IMR-90 (cell line): ENCODE data around the gene PANX1. TPM values are rescaled to one million over a fixed set of nuclear protein-coding genes. Genes with fewer than 3 reads are reported as not detected.

Experiments used
- ATAC-seq: fragments of 200-7000 bp; cut with Tn5 transposase; 2 replicates; pipeline ENCODE4 v1.9.1; 2020; ENCODE audit warnings: low read depth, mild to moderate bottlenecking, moderate library complexity
- BruUV-seq: library from RNA; stranded (reverse); fragments of 400-500 nt; replicated peaks from 2 replicates; lab custom pipeline; 2021; lab: Mats Ljungman, UMichigan
- CTCF ChIA-PET: fragments of 300-600 bp; formaldehyde crosslinking; extraction: SDS; loops from one replicate; lab custom pipeline; 2021; ENCODE audit warnings: antibody characterized with exemption; lab: Yijun Ruan, JAX
- POLR2A ChIA-PET: fragments of 300-600 bp; sonication (Branson Sonifier 250); formaldehyde crosslinking; loops from one replicate; lab custom pipeline; 2022; ENCODE audit warnings: antibody characterized with exemption; ENCODE audit not compliant: unreplicated experiment; lab: Charles Lee
- DNase-seq: peaks from one replicate; pipeline ENCODE4 v3.0.0; 2013
- H2AFZ ChIP-seq: replicated peaks from 2 replicates; pipeline ENCODE3; 2013; ENCODE audit warnings: low read length, mild to moderate bottlenecking; ENCODE audit not compliant: poor library complexity
- H2AK5ac ChIP-seq: 2 replicates; pipeline ENCODE4 v1.6.1; 2013; ENCODE audit warnings: low read depth, low read length, inconsistent platforms
- H2AK9ac ChIP-seq: replicated peaks from 2 replicates; pipeline ENCODE3; 2013; ENCODE audit warnings: mild to moderate bottlenecking, low read depth, low read length, moderate library complexity; ENCODE audit not compliant: poor library complexity
- H2BK120ac ChIP-seq: 2 replicates; pipeline ENCODE4 v1.6.1; 2013; ENCODE audit warnings: low read depth, low read length, inconsistent platforms
- H2BK15ac ChIP-seq: 3 replicates; pipeline ENCODE4 v1.6.1; 2013; ENCODE audit warnings: low read depth, low read length, inconsistent platforms
- H2BK20ac ChIP-seq: 2 replicates; pipeline ENCODE4 v1.6.1; 2013; ENCODE audit warnings: low read depth, mild to moderate bottlenecking, inconsistent platforms, low read length, moderate library complexity
- H2BK5ac ChIP-seq: 2 replicates; pipeline ENCODE4 v1.6.1; 2013; ENCODE audit warnings: mild to moderate bottlenecking, low read depth, low read length, inconsistent platforms; ENCODE audit not compliant: poor library complexity, severe bottlenecking
- H3K14ac ChIP-seq: replicated peaks from 2 replicates; pipeline ENCODE4 v1.6.1; 2013; ENCODE audit warnings: low read depth, low read length, inconsistent platforms
- H3K18ac ChIP-seq: 2 replicates; pipeline ENCODE4 v1.6.1; 2013; ENCODE audit warnings: low read depth, low read length, control low read depth
- H3K23ac ChIP-seq: 2 replicates; pipeline ENCODE4 v1.6.1; 2013; ENCODE audit warnings: low read depth, low read length, inconsistent platforms
- H3K27ac ChIP-seq: 2 replicates; pipeline ENCODE4 v1.5.1; 2013; ENCODE audit warnings: mild to moderate bottlenecking, control low read depth, low read length; ENCODE audit not compliant: insufficient read depth
- H3K27me3 ChIP-seq: 2 replicates; pipeline ENCODE4 v1.6.1; 2013; ENCODE audit warnings: low read length; ENCODE audit not compliant: control insufficient read depth, insufficient read depth
- H3K36me3 ChIP-seq: 2 replicates; pipeline ENCODE4 v1.6.1; 2013; ENCODE audit warnings: low read length, mixed read lengths; ENCODE audit not compliant: control insufficient read depth, insufficient read depth
- H3K4ac ChIP-seq: 2 replicates; pipeline ENCODE4 v1.6.1; 2013; ENCODE audit warnings: low read depth, low read length, inconsistent platforms
- H3K4me1 ChIP-seq: 2 replicates; pipeline ENCODE4 v1.6.1; 2013; ENCODE audit warnings: low read length, mixed read lengths; ENCODE audit not compliant: control insufficient read depth, insufficient read depth
- H3K4me2 ChIP-seq: 2 replicates; pipeline ENCODE4 v1.6.1; 2013; ENCODE audit warnings: low read depth, mild to moderate bottlenecking, control low read depth, low read length, moderate library complexity
- H3K4me3 ChIP-seq: 2 replicates; pipeline ENCODE4 v1.5.1; 2013; ENCODE audit warnings: low read depth, mild to moderate bottlenecking, control low read depth, low read length, moderate library complexity; ENCODE audit not compliant: insufficient read depth
- H3K56ac ChIP-seq: 2 replicates; pipeline ENCODE4 v1.6.1; 2013; ENCODE audit warnings: low read length, inconsistent platforms; ENCODE audit not compliant: insufficient read depth; ENCODE audit errors: extremely low read depth
- H3K79me1 ChIP-seq, 2 experiments: 2 replicates each; pipeline ENCODE4 v1.6.1; 2013; ENCODE audit warnings: low read length in 2 of 2, inconsistent platforms in 1 of 2, low read depth in 1 of 2
- H3K9ac ChIP-seq: 2 replicates; pipeline ENCODE4 v1.6.1; 2013; ENCODE audit warnings: low read depth, low read length, control low read depth
- H3K9me1 ChIP-seq: 2 replicates; pipeline ENCODE4 v1.6.1; 2013; ENCODE audit warnings: low read length, inconsistent platforms; ENCODE audit not compliant: insufficient read depth
- H3K9me3 ChIP-seq: 2 replicates; pipeline ENCODE4 v1.6.1; 2013; ENCODE audit warnings: low read length; ENCODE audit not compliant: control insufficient read depth, insufficient read depth
- H4K20me1 ChIP-seq: 2 replicates; pipeline ENCODE4 v1.6.1; 2013; ENCODE audit warnings: low read length, inconsistent platforms; ENCODE audit not compliant: insufficient read depth
- H4K5ac ChIP-seq: 2 replicates; pipeline ENCODE4 v1.6.1; 2013; ENCODE audit warnings: mild to moderate bottlenecking, low read depth, low read length, control low read depth
- H4K8ac ChIP-seq, 2 experiments: 2 replicates each; pipeline ENCODE4 v1.6.1; 2013; ENCODE audit warnings: low read depth in 2 of 2, low read length in 2 of 2, control low read depth in 1 of 2, inconsistent platforms in 1 of 2
- H4K91ac ChIP-seq: 2 replicates; pipeline ENCODE4 v1.6.1; 2013; ENCODE audit warnings: low read depth, low read length, inconsistent platforms; ENCODE audit not compliant: insufficient read depth
- FOS ChIP-seq: fragments of 150-350 bp; IDR thresholded peaks from 2 replicates; pipeline ENCODE4 v1.6.1; 2016; ENCODE audit warnings: low read depth, low read length
- MAFK ChIP-seq: IDR thresholded peaks from 2 replicates; pipeline ENCODE4 v1.6.1; 2012; ENCODE audit warnings: low read depth, low read length, improper control_type of control experiment
- POLR2A ChIP-seq: IDR thresholded peaks from 2 replicates; pipeline ENCODE4 v1.6.1; 2012; ENCODE audit warnings: mild to moderate bottlenecking, low read depth, low read length
- SMC3 ChIP-seq: fragments of 150-350 bp; IDR thresholded peaks from 2 replicates; pipeline ENCODE4 v1.6.1; 2016; ENCODE audit warnings: low read depth, mild to moderate bottlenecking, antibody characterized with exemption, low read length, moderate library complexity
- WGBS, 2 experiments: methylation state at CpG; one replicate each; pipeline versions ENCODE4 v1.1.5 to v1.1.7; 2013; ENCODE audit warnings: missing lambda C conversion rate in 2 of 2; ENCODE audit not compliant: insufficient read length in 1 of 2; ENCODE audit errors: extremely low coverage in 2 of 2; 5-methylcytosine and 5-hydroxymethylcytosine counted together
- dilution Hi-C: fragments of 300-500 bp; cut with HindIII; formaldehyde crosslinking; loops from one replicate; pipeline ENCODE4 v1.14.3; 2018; ENCODE audit warnings: low sequenced_read_pairs; ENCODE audit not compliant: unreplicated experiment
- in situ Hi-C: fragments of 300-500 bp; cut with MboI; formaldehyde crosslinking; loops from 3 replicates; pipeline ENCODE4 v1.14.3; 2019; ENCODE audit warnings: low sequenced_read_pairs, inconsistent platforms, mixed read lengths
- intact Hi-C: fragments of 100-400 bp; cut with micrococcal nuclease; formaldehyde crosslinking; loops from 2 replicates; pipeline ENCODE4 v1.10.0; 2022
- polyA plus RNA-seq, 3 experiments: library from polyadenylated mRNA; depleted of rRNA; stranded (reverse); fragments of >200 nt; gene quantifications; 2 replicates each; pipeline ENCODE4 v1.2.3, GENCODE V29; 2012; ENCODE audit warnings: low replicate concordance in 1 of 3
- total RNA-seq: library from RNA; depleted of rRNA; stranded (reverse); fragments of >200 nt; gene quantifications from 2 replicates; pipeline ENCODE4 v1.2.3, GENCODE V29; 2012

PANX1 gene
- total and polyA plus RNA-seq, 2 of the 4 experiments (the other 2 are of a cell fraction): 29.8 to 70.8 TPM

GRCh38 chr11:94120946-94121345 is 7.7 kb upstream of the PANX1 start:
- H3K9me1 ChIP-seq: peaks cover 9% of the 10 kb centered on the region
- H4K91ac ChIP-seq: peak overlapping the region; percentile 38; the same call in 1 of the 2 replicates
- H3K14ac ChIP-seq: 0 out of 2 replicates have a peak overlapping the region, but pooled peaks have one; percentile 68
- H3K4me3 ChIP-seq: no peak overlapping the region
- H2AK5ac ChIP-seq: no peak overlapping the region
- H3K18ac ChIP-seq: no peak overlapping the region; the same call in 1 of the 2 replicates
- H3K9ac ChIP-seq: no peak overlapping the region
- peak; percentile 91 for DNase-seq
- peak overlapping the region; percentile 15; the same call in 1 of the 2 replicates for H3K27ac ChIP-seq
- H2AFZ ChIP-seq: peak overlapping the region; percentile 65
- peaks cover 8% of the 10 kb centered on the region; the same call in 1 of the 2 replicates for H3K4me1 ChIP-seq
- peak overlapping the region; percentile 94 for H2BK5ac ChIP-seq
- POLR2A ChIA-PET: no interaction called here
- H3K27me3 ChIP-seq: no peaks in the 10 kb centered on the region
- peak overlapping the region; percentile 10 for H2BK120ac ChIP-seq
- H2BK20ac ChIP-seq: no peak overlapping the region; the same call in 1 of the 2 replicates
- peak; percentile 81 for ATAC-seq
- peak overlapping the region; percentile 87; the same call in 1 of the 2 replicates for H3K4ac ChIP-seq
- no peaks in the 10 kb centered on the region for H3K9me3 ChIP-seq
- in situ Hi-C loops: no loop called here
- H4K5ac ChIP-seq: 0 out of 2 replicates have a peak overlapping the region, but pooled peaks have one; percentile 24
- TF ChIP-seq FOS: peak; percentile 69
- no peak for TF ChIP-seq POLR2A
- no peak for TF ChIP-seq SMC3
- TF ChIP-seq MAFK: 0 out of 2 replicates have a peak, but pooled peaks have one; percentile 1
- dilution Hi-C loops: no loop called here
- no peaks in the 10 kb centered on the region for H3K36me3 ChIP-seq
- no peak overlapping the region for H3K56ac ChIP-seq
- peak overlapping the region; percentile 30; the same call in 1 of the 3 replicates for H2BK15ac ChIP-seq
- BruUV-seq: no TSS peak
- intact Hi-C loops: no loop called here
- H4K20me1 ChIP-seq: no peaks in the 10 kb centered on the region
- H4K8ac ChIP-seq: peak overlapping the region in 1 of 2 experiments; percentile 59; a peak in 2 of 4 replicates
- H3K4me2 ChIP-seq: no peak overlapping the region; the same call in 1 of the 2 replicates
- CTCF ChIA-PET: no interaction called here
- peaks cover 0 to 11% of the 10 kb centered on the region in 2 experiments; a peak in 2 of 4 replicates for H3K79me1 ChIP-seq
- H2AK9ac ChIP-seq: no peak overlapping the region
- H3K23ac ChIP-seq: no peak overlapping the region
- 3% methylated on average over 5 of the region's 6 CpGs; no CpG with 5 or more reads in 1 of the 2 experiments for WGBS, 2 experiments
